Uterus (tissue), 2 donors: ENCODE data around the gene BSN.
"Not testable (repeated sequence)": the region's sequence is repeated elsewhere in the genome, so short reads cannot be mapped to it uniquely, and the experiment has no call there.

Source experiments
- CTCF ChIP-seq, 4 experiments: fragments of 200-600 bp in 2 of 4; fragments of 450-650 bp in 2 of 4; sonication (generic) in 2 of 4; IDR thresholded peaks; one replicate each; pipeline ENCODE4 v1.5.1; 2016 to 2019; ENCODE audit warnings: antibody characterized with exemption in 4 of 4, mild to moderate bottlenecking in 2 of 4, moderate library complexity in 1 of 4
- POLR2A ChIP-seq, 2 donors: fragments of 450-650 bp; IDR thresholded peaks; one replicate each; pipeline ENCODE4 v1.6.1; 2016; ENCODE audit warnings: antibody characterized with exemption in 2 of 2, mild to moderate bottlenecking in 1 of 2, moderate library complexity in 1 of 2

GRCh38 chr3:49691481-49691880 is 137.2 kb downstream of the BSN start:
- TF ChIP-seq CTCF, POLR2A (IDR thresholded peaks at IDR 0.05): not testable (repeated sequence)
